SK-N-SH (cell line): ENCODE measurements around the gene CYP2B6. TPM values are rescaled to one million over a fixed set of nuclear protein-coding genes. Genes with fewer than 3 reads are reported as not detected.

Experiments used
- CTCF ChIA-PET: fragments of 300-600, 350-600 bp; formaldehyde crosslinking; extraction: SDS; loops from one replicate; lab custom pipeline; 2021; lab: Yijun Ruan, JAX
- POLR2A ChIA-PET: fragments of 350-600 bp; sonication (Branson Sonifier 250); formaldehyde crosslinking; extraction: SDS; loops from one replicate; lab custom pipeline; 2020; ENCODE audit warnings: antibody characterized with exemption, inconsistent platforms; lab: Yijun Ruan, JAX
- DNase-seq: peaks from one replicate; pipeline ENCODE4 v3.0.0; 2012
- H2AFZ ChIP-seq: fragments of 200-600 bp; sonication (generic); 2 replicates; pipeline ENCODE4 v1.8.1; 2016; ENCODE audit warnings: antibody characterized with exemption, mild to moderate bottlenecking, low read depth
- H3F3A ChIP-seq: fragments of 200-600 bp; sonication (generic); replicated peaks from 2 replicates; pipeline ENCODE3; 2016; ENCODE audit warnings: antibody characterized with exemption, mild to moderate bottlenecking; ENCODE audit not compliant: insufficient read depth
- H3K27ac ChIP-seq, 2 experiments: fragments of 200-500 bp in 1 of 2; fragments of 200-600 bp in 1 of 2; sonication (Bioruptor generic) in 1 of 2; sonication (generic), shearing (Covaris generic) in 1 of 2; 2 replicates each; pipeline versions ENCODE4 v1.5.1 to v1.6.1; 2014 to 2016; ENCODE audit warnings: low read depth in 2 of 2, inconsistent platforms in 1 of 2, low read length in 1 of 2, mild to moderate bottlenecking in 1 of 2, mixed read lengths in 1 of 2
- H3K27me3 ChIP-seq: fragments of 200-600 bp; sonication (generic), shearing (Covaris generic); 2 replicates; pipeline ENCODE4 v1.6.1; 2016; ENCODE audit warnings: mixed run types; ENCODE audit not compliant: insufficient read depth
- H3K36me3 ChIP-seq, 2 experiments: fragments of 200-500 bp in 1 of 2; fragments of 200-600 bp in 1 of 2; sonication (Bioruptor generic) in 1 of 2; sonication (generic) in 1 of 2; replicated peaks in 1 of 2; 2 replicates each; pipeline versions ENCODE3 to v1.5.1; 2014 to 2016; ENCODE audit warnings: low read length in 1 of 2, mild to moderate bottlenecking in 1 of 2; ENCODE audit not compliant: insufficient read depth in 2 of 2, control insufficient read depth in 1 of 2
- H3K4me1 ChIP-seq, 2 experiments: fragments of 200-500 bp in 1 of 2; fragments of 200-600 bp in 1 of 2; sonication (Bioruptor generic) in 1 of 2; sonication (generic), shearing (Covaris generic) in 1 of 2; 2 replicates each; pipeline versions ENCODE4 v1.5.1 to v1.6.1; 2014 to 2016; ENCODE audit warnings: low read depth in 1 of 2, low read length in 1 of 2, mixed run types in 1 of 2; ENCODE audit not compliant: insufficient read depth in 2 of 2, control insufficient read depth in 1 of 2
- H3K4me2 ChIP-seq: fragments of 200-600 bp; sonication (generic), shearing (Covaris generic); 2 replicates; pipeline ENCODE4 v1.6.1; 2017; ENCODE audit warnings: mixed run types
- H3K4me3 ChIP-seq, 2 experiments: fragments of 200-500 bp in 1 of 2; fragments of 200-600 bp in 1 of 2; sonication (Bioruptor generic) in 1 of 2; sonication (generic), shearing (Covaris generic) in 1 of 2; 2 replicates each; pipeline versions ENCODE4 v1.5.1 to v1.8.1; 2014 to 2016; ENCODE audit warnings: low read depth in 2 of 2, inconsistent platforms in 1 of 2, low read length in 1 of 2, mild to moderate bottlenecking in 1 of 2, mixed read lengths in 1 of 2, moderate library complexity in 1 of 2
- H3K79me2 ChIP-seq: fragments of 200-600 bp; sonication (generic); 2 replicates; pipeline ENCODE4 v1.8.1; 2017; ENCODE audit warnings: mild to moderate bottlenecking; ENCODE audit not compliant: insufficient read depth
- H3K9ac ChIP-seq: fragments of 200-600 bp; sonication (generic); 2 replicates; pipeline ENCODE4 v1.6.1; 2017; ENCODE audit warnings: mixed run types
- H3K9me2 ChIP-seq: fragments of 200-600 bp; sonication (generic); 2 replicates; pipeline ENCODE4 v1.6.1; 2017; ENCODE audit warnings: mixed run types
- H3K9me3 ChIP-seq: fragments of 200-600 bp; sonication (generic); 2 replicates; pipeline ENCODE4 v1.6.1; 2017; ENCODE audit warnings: mixed run types, mild to moderate bottlenecking, moderate library complexity
- H4K20me1 ChIP-seq: fragments of 200-600 bp; sonication (generic); 2 replicates; pipeline ENCODE4 v1.6.1; 2017; ENCODE audit warnings: mild to moderate bottlenecking, mixed run types; ENCODE audit not compliant: insufficient read depth
- ELF1 ChIP-seq: IDR thresholded peaks from 2 replicates; pipeline ENCODE4 v1.4.0; 2012
- FOXM1 ChIP-seq: IDR thresholded peaks from 2 replicates; pipeline ENCODE4 v1.4.0; 2012; ENCODE audit warnings: low read depth, mild to moderate bottlenecking
- GABPA ChIP-seq: IDR thresholded peaks from 2 replicates; pipeline ENCODE4 v1.4.0; 2012; ENCODE audit warnings: low read depth, mild to moderate bottlenecking
- NRF1 ChIP-seq: IDR thresholded peaks from 2 replicates; pipeline ENCODE4 v1.6.1; 2012; ENCODE audit warnings: low read depth, mild to moderate bottlenecking, low read length
- SIN3A ChIP-seq: IDR thresholded peaks from 2 replicates; pipeline ENCODE4 v1.6.1; 2012; ENCODE audit warnings: low read depth, mild to moderate bottlenecking, low read length, moderate library complexity, borderline replicate concordance
- TCF12 ChIP-seq: IDR thresholded peaks from 2 replicates; pipeline ENCODE4 v1.4.0; 2012
- TEAD4 ChIP-seq: IDR thresholded peaks from 2 replicates; pipeline ENCODE4 v1.4.0; 2012; ENCODE audit warnings: mild to moderate bottlenecking, borderline replicate concordance; ENCODE audit not compliant: insufficient read depth
- WGBS: methylation state at CpG from one replicate; pipeline ENCODE4 v1.1.6; 2017; ENCODE audit warnings: low lambda C conversion rate; 5-methylcytosine and 5-hydroxymethylcytosine counted together
- polyA plus RNA-seq, 3 experiments: library from polyadenylated mRNA; depleted of rRNA; stranded (reverse); fragments of >200 nt; gene quantifications; 2 replicates each; pipeline ENCODE4 v1.2.3, GENCODE V29; 2012
- TF ChIP-seq, protein P1 (sequence below): IDR thresholded peaks from 2 replicates; pipeline ENCODE4 v1.4.0; 2012; ENCODE audit warnings: low read depth
- TF ChIP-seq, protein P2 (sequence below): IDR thresholded peaks from 2 replicates; pipeline ENCODE4; 2012
- TF ChIP-seq, protein P3 (sequence below): IDR thresholded peaks from 2 replicates; pipeline ENCODE4 v1.4.0; 2012; ENCODE audit warnings: low read depth, borderline replicate concordance
- TF ChIP-seq, protein P4 (sequence below): IDR thresholded peaks from 2 replicates; pipeline ENCODE4 v1.4.0; 2012; ENCODE audit warnings: low read depth, borderline replicate concordance
- TF ChIP-seq, protein P5 (sequence below): IDR thresholded peaks from 2 replicates; pipeline ENCODE4 v1.6.1; 2012; ENCODE audit warnings: mild to moderate bottlenecking, low read depth, low read length, moderate library complexity
- TF ChIP-seq, protein P6 (sequence below): fragments of 150-350 bp; IDR thresholded peaks from 2 replicates; pipeline ENCODE4 v1.6.1; 2016; ENCODE audit warnings: mild to moderate bottlenecking, low read depth, low read length

CYP2B6 gene
- polyA plus RNA-seq, 1 of the 3 experiments (the other 2 are of a cell fraction) = not detected

DNA sequence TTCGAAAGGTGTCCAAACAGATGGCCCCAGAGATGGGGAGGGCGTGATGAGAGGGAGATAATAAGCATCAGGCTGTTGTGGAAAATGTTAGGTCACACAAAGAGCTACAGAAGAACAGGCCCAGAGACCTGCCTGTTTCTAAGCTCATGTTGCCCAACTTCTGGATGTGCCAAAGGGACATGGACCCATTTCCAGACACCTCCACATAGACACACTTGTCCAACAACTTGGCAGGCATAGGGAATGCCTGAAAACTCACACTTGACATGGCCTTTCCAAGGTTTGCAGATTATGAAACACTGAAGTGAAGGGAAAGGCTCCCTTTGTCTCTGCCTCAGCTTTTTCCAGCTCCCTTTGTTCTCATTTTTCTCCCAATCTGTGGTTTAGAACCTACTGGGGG is 43.5 kb upstream of the CYP2B6 start:
- H2AFZ ChIP-seq = no peak overlapping the region
- H3K9ac ChIP-seq = no peak overlapping the region
- no peaks in the 10 kb centered on the region for H3K9me3 ChIP-seq
- no peaks in the 10 kb centered on the region; a peak in 1 of 4 replicates for H3K4me1 ChIP-seq
- no peak overlapping the region for H3K4me2 ChIP-seq
- H3K27me3 ChIP-seq = peaks cover 5% of the 10 kb centered on the region; the same call in 1 of the 2 replicates
- 0% methylated on average over 2 of the region's 2 CpGs for WGBS
- peaks cover 4% of the 10 kb centered on the region for H3F3A ChIP-seq
- H3K4me3 ChIP-seq = no peak overlapping the region
- no peaks in the 10 kb centered on the region for H3K36me3 ChIP-seq
- no peaks in the 10 kb centered on the region for H3K9me2 ChIP-seq
- DNase-seq = no peak
- H3K27ac ChIP-seq = no peak overlapping the region
- TF ChIP-seq, protein P1, sequence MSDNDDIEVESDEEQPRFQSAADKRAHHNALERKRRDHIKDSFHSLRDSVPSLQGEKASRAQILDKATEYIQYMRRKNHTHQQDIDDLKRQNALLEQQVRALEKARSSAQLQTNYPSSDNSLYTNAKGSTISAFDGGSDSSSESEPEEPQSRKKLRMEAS = no peak
- TF ChIP-seq, protein P2, sequence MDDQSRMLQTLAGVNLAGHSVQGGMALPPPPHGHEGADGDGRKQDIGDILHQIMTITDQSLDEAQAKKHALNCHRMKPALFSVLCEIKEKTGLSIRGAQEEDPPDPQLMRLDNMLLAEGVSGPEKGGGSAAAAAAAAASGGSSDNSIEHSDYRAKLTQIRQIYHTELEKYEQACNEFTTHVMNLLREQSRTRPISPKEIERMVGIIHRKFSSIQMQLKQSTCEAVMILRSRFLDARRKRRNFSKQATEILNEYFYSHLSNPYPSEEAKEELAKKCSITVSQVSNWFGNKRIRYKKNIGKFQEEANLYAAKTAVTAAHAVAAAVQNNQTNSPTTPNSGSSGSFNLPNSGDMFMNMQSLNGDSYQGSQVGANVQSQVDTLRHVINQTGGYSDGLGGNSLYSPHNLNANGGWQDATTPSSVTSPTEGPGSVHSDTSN = no peak
- TF ChIP-seq GABPA (no peak), ELF1 (no peak), TCF12 (no peak), TEAD4 (no peak), FOXM1 (no peak)
- TF ChIP-seq, protein P3, sequence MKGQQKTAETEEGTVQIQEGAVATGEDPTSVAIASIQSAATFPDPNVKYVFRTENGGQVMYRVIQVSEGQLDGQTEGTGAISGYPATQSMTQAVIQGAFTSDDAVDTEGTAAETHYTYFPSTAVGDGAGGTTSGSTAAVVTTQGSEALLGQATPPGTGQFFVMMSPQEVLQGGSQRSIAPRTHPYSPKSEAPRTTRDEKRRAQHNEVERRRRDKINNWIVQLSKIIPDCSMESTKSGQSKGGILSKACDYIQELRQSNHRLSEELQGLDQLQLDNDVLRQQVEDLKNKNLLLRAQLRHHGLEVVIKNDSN = no peak
- TF ChIP-seq, protein P4, sequence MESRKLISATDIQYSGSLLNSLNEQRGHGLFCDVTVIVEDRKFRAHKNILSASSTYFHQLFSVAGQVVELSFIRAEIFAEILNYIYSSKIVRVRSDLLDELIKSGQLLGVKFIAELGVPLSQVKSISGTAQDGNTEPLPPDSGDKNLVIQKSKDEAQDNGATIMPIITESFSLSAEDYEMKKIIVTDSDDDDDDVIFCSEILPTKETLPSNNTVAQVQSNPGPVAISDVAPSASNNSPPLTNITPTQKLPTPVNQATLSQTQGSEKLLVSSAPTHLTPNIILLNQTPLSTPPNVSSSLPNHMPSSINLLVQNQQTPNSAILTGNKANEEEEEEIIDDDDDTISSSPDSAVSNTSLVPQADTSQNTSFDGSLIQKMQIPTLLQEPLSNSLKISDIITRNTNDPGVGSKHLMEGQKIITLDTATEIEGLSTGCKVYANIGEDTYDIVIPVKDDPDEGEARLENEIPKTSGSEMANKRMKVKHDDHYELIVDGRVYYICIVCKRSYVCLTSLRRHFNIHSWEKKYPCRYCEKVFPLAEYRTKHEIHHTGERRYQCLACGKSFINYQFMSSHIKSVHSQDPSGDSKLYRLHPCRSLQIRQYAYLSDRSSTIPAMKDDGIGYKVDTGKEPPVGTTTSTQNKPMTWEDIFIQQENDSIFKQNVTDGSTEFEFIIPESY = no peak
- ChIA-PET POLR2A (no interaction called here), CTCF (no interaction called here)
- no peaks in the 10 kb centered on the region for H3K79me2 ChIP-seq
- no peaks in the 10 kb centered on the region for H4K20me1 ChIP-seq

DNA sequence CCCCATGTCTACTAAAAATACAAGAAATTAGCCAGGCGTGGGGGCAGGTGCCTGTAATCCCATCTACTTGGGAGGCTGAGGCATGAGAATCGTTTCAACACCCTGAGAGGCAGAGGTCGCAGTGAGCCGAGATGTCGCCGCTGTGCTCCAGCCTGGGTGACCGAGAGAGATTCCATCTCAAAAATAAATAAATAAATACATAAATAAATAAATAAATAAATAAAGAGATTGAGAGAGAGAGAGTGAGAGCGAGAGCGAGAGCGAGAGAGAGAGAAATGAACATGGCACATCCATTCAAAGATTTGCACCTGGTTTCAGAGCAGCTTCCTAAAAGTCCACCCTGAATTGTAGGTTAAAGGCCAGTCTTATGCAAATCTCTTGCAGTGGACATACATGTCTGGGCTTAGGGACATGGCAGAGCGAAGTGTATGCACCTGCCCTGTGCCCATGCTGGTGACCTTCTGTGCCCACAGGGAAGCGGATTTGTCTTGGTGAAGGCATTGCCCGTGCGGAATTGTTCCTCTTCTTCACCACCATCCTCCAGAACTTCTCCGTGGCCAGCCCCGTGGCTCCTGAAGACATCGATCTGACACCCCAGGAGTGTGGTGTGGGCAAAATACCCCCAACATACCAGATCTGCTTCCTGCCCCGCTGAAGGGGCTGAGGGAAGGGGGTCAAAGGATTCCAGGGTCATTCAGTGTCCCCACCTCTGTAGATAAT is 42.3 kb upstream of the CYP2B6 start:
- 36% methylated on average over 18 of the region's 18 CpGs for WGBS
- POLR2A ChIA-PET = no interaction called here
- TF ChIP-seq NRF1 (no peak), ELF1 (no peak), TEAD4 (no peak), SIN3A (no peak)
- TF ChIP-seq, protein P5, sequence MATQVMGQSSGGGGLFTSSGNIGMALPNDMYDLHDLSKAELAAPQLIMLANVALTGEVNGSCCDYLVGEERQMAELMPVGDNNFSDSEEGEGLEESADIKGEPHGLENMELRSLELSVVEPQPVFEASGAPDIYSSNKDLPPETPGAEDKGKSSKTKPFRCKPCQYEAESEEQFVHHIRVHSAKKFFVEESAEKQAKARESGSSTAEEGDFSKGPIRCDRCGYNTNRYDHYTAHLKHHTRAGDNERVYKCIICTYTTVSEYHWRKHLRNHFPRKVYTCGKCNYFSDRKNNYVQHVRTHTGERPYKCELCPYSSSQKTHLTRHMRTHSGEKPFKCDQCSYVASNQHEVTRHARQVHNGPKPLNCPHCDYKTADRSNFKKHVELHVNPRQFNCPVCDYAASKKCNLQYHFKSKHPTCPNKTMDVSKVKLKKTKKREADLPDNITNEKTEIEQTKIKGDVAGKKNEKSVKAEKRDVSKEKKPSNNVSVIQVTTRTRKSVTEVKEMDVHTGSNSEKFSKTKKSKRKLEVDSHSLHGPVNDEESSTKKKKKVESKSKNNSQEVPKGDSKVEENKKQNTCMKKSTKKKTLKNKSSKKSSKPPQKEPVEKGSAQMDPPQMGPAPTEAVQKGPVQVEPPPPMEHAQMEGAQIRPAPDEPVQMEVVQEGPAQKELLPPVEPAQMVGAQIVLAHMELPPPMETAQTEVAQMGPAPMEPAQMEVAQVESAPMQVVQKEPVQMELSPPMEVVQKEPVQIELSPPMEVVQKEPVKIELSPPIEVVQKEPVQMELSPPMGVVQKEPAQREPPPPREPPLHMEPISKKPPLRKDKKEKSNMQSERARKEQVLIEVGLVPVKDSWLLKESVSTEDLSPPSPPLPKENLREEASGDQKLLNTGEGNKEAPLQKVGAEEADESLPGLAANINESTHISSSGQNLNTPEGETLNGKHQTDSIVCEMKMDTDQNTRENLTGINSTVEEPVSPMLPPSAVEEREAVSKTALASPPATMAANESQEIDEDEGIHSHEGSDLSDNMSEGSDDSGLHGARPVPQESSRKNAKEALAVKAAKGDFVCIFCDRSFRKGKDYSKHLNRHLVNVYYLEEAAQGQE = no peak
- TF ChIP-seq, protein P1 = no peak
- TF ChIP-seq, protein P6, sequence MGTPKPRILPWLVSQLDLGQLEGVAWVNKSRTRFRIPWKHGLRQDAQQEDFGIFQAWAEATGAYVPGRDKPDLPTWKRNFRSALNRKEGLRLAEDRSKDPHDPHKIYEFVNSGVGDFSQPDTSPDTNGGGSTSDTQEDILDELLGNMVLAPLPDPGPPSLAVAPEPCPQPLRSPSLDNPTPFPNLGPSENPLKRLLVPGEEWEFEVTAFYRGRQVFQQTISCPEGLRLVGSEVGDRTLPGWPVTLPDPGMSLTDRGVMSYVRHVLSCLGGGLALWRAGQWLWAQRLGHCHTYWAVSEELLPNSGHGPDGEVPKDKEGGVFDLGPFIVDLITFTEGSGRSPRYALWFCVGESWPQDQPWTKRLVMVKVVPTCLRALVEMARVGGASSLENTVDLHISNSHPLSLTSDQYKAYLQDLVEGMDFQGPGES = no peak
- TF ChIP-seq, protein P4 = no peak

More for the DNA sequence above, 42.3 kb upstream of the CYP2B6 start:
- no peak for DNase-seq
- Histone ChIP-seq H3K9me2 (no peaks in the 10 kb centered on the region), H3K9me3 (0 out of 2 replicates have a peak, but pooled peaks cover 3% of the 10 kb centered on the region), H3K9ac (no peak overlapping the region), H3K27ac (no peak overlapping the region), H4K20me1 (no peaks in the 10 kb centered on the region), H3K4me1 (no peaks in the 10 kb centered on the region), H2AFZ (no peak overlapping the region), H3K4me3 (no peak overlapping the region), H3K27me3 (peaks cover 5% of the 10 kb centered on the region; the same call in 1 of the 2 replicates), H3F3A (no peaks in the 10 kb centered on the region), H3K4me2 (no peak overlapping the region), H3K79me2 (no peaks in the 10 kb centered on the region), H3K36me3 (no peaks in the 10 kb centered on the region)
- CTCF ChIA-PET = no interaction called here
